K562 (cell line): ENCODE results near the gene MYO6. TPM values are rescaled to one million over a fixed set of nuclear protein-coding genes. Genes with fewer than 3 reads are reported as not detected.

ENCODE experiments used
- ATAC-seq: fragments of 200-7000 bp; cut with Tn5 transposase; 3 replicates; pipeline ENCODE4 v1.9.1; 2020; ENCODE audit warnings: moderate library complexity
- BruUV-seq: library from RNA; stranded (reverse); fragments of 400-500 nt; replicated peaks from 2 replicates; lab custom pipeline; 2021; lab: Mats Ljungman, UMichigan
- CTCF ChIA-PET: fragments of 300-600 bp; formaldehyde crosslinking; extraction: SDS; loops from one replicate; lab custom pipeline; 2021; ENCODE audit warnings: low intra/inter-chr PET ratio; lab: Yijun Ruan, JAX
- POLR2A ChIA-PET: fragments of 300-600, 350-650 bp; sonication (Branson Sonifier 250); formaldehyde crosslinking; extraction: SDS; loops from one replicate; lab custom pipeline; 2021; ENCODE audit warnings: antibody characterized with exemption, inconsistent platforms; lab: Yijun Ruan, JAX
- DNase-seq, 4 experiments: peaks; one replicate each; pipeline versions ENCODE4 v3.0.0 to v3.0.0-alpha.2; 2011 to 2018; ENCODE audit warnings: low spot score in 3 of 4, mixed read lengths in 3 of 4; ENCODE audit errors: extremely low read depth in 1 of 4
- FAIRE-seq: peaks from 2 replicates; lab custom pipeline; 2011; peaks lifted over from hg19 to GRCh38; lab: Jason Lieb, UNC
- H2AFZ ChIP-seq: 2 replicates; pipeline ENCODE4 v1.6.0; 2011; ENCODE audit warnings: low read depth, low read length, control low read depth, inconsistent platforms
- H3K27ac ChIP-seq: fragments of 200-600 bp; 3 replicates; pipeline ENCODE4 v1.8.0; 2011; ENCODE audit warnings: low read depth, mild to moderate bottlenecking, control low read depth, inconsistent platforms, low read length, moderate library complexity, mixed read lengths; ENCODE audit errors: extremely low read depth
- H3K27me3 ChIP-seq, 2 experiments: fragments of 300-600 bp in 1 of 2; 2 replicates in 1 of 2; 3 replicates in 1 of 2; pipeline versions ENCODE4 v1.6.0 to v1.8.0; 2011; ENCODE audit warnings: inconsistent platforms in 2 of 2, low read length in 2 of 2, mild to moderate bottlenecking in 1 of 2, mixed read lengths in 1 of 2, moderate library complexity in 1 of 2; ENCODE audit not compliant: control insufficient read depth in 2 of 2, insufficient read depth in 2 of 2
- H3K36me3 ChIP-seq: fragments of 300-600 bp; 3 replicates; pipeline ENCODE4 v1.8.0; 2011; ENCODE audit warnings: mild to moderate bottlenecking, low read length, inconsistent platforms; ENCODE audit not compliant: control insufficient read depth, insufficient read depth
- H3K4me1 ChIP-seq, 2 experiments: fragments of 200-600 bp in 1 of 2; replicated peaks in 1 of 2; 2 replicates in 1 of 2; 3 replicates in 1 of 2; pipeline versions ENCODE4 v1.5.1 to v1.8.0; 2011; ENCODE audit warnings: inconsistent platforms in 2 of 2, low read length in 2 of 2, mild to moderate bottlenecking in 1 of 2, mixed read lengths in 1 of 2, moderate library complexity in 1 of 2; ENCODE audit not compliant: control insufficient read depth in 2 of 2, insufficient read depth in 2 of 2
- H3K4me2 ChIP-seq: 2 replicates; pipeline ENCODE4 v1.6.1; 2011; ENCODE audit warnings: low read length, control low read depth, inconsistent platforms, mixed read lengths; ENCODE audit not compliant: insufficient read depth
- H3K4me3 ChIP-seq: fragments of 200-600 bp; sonication (generic), shearing (Covaris generic); 2 replicates; pipeline ENCODE4 v1.5.1; 2016; ENCODE audit warnings: control low read depth, inconsistent platforms
- H3K79me2 ChIP-seq: fragments of 200-600 bp; 3 replicates; pipeline ENCODE4 v1.8.0; 2011; ENCODE audit warnings: low read length, inconsistent platforms; ENCODE audit not compliant: control insufficient read depth, insufficient read depth
- H3K9ac ChIP-seq, 2 experiments: 2 replicates each; pipeline versions ENCODE4 v1.6.0 to v1.6.1; 2011; ENCODE audit warnings: low read depth in 2 of 2, low read length in 2 of 2, control low read depth in 1 of 2, inconsistent platforms in 1 of 2, mild to moderate bottlenecking in 1 of 2, mixed read lengths in 1 of 2; ENCODE audit not compliant: insufficient read depth in 1 of 2
- H3K9me1 ChIP-seq: one replicate; pipeline ENCODE4 v1.6.0; 2011; ENCODE audit warnings: inconsistent platforms, mild to moderate bottlenecking, low read length, moderate library complexity; ENCODE audit not compliant: control insufficient read depth, insufficient read depth
- H3K9me3 ChIP-seq: replicated peaks from 2 replicates; pipeline ENCODE4 v1.5.1; 2011; ENCODE audit warnings: low read depth, low read length, inconsistent platforms; ENCODE audit not compliant: control insufficient read depth, insufficient read depth
- H4K20me1 ChIP-seq: replicated peaks from 2 replicates; pipeline ENCODE4 v1.6.1; 2011; ENCODE audit warnings: low read length, inconsistent platforms, mixed read lengths; ENCODE audit not compliant: control insufficient read depth, insufficient read depth
- ATF2 ChIP-seq: sonication (generic); formaldehyde crosslinking; IDR thresholded peaks from 2 replicates; pipeline ENCODE4 v1.8.1; 2022; ENCODE audit warnings: missing genetic modification reagents
- FOXJ2 ChIP-seq: fragments of 200-800 bp; sonication (Bioruptor generic); IDR thresholded peaks from 2 replicates; pipeline ENCODE4 v1.6.1; 2016; ENCODE audit warnings: missing genetic modification characterization, missing compliant biosample characterization
- MTA2 ChIP-seq: fragments of 450-650 bp; IDR thresholded peaks from 2 replicates; pipeline ENCODE4 v1.6.1; 2016; ENCODE audit warnings: low read depth
- PBX2 ChIP-seq, 2 experiments: IDR thresholded peaks in 1 of 2; conservative IDR thresholded peaks in 1 of 2; 2 replicates each; pipeline ENCODE4 v1.6.1; 2016; ENCODE audit warnings: low read depth in 2 of 2, mild to moderate bottlenecking in 1 of 2, missing compliant biosample characterization in 1 of 2, missing genetic modification characterization in 1 of 2, moderate library complexity in 1 of 2
- RBM17 ChIP-seq: fragments of 200-400 bp; formaldehyde crosslinking; IDR thresholded peaks from 2 replicates; pipeline ENCODE4 v1.6.1; 2017; ENCODE audit warnings: low read depth, mild to moderate bottlenecking, low read length, borderline replicate concordance
- SIRT6 ChIP-seq: IDR thresholded peaks from one replicate; pipeline ENCODE4 v1.6.1; 2012; ENCODE audit warnings: low read depth, mild to moderate bottlenecking, control low read depth, inconsistent platforms, low read length, moderate library complexity
- SMARCA4 ChIP-seq: fragments of 450-650 bp; IDR thresholded peaks from 2 replicates; pipeline ENCODE4 v1.6.1; 2016
- TSC22D4 ChIP-seq: fragments of 450-650 bp; IDR thresholded peaks from 2 replicates; pipeline ENCODE4 v1.6.1; 2016; ENCODE audit warnings: missing genetic modification characterization, missing biosample characterization, control low read depth
- WGBS: fragments of 100-300 bp; shearing (Covaris generic); methylation state at CpG from one replicate; pipeline ENCODE4 v1.1.6; 2016; ENCODE audit warnings: low coverage, mixed read lengths; ENCODE audit not compliant: insufficient coverage; ENCODE audit errors: missing lambda C conversion rate; 5-methylcytosine and 5-hydroxymethylcytosine counted together
- in situ Hi-C: fragments of 300-500 bp; cut with MboI; formaldehyde crosslinking; loops from 4 replicates; pipeline ENCODE4 v1.15.0; 2018; ENCODE audit warnings: inconsistent platforms, mixed read lengths
- intact Hi-C: fragments of 100-400 bp; cut with micrococcal nuclease; formaldehyde crosslinking; loops from 2 replicates; pipeline ENCODE4 v1.14.2; 2022
- polyA plus RNA-seq, 8 experiments: library from polyadenylated mRNA; depleted of rRNA in 4 of 8; stranded (reverse) in 5 of 8; unstranded in 3 of 8; fragments of >200 nt; fragmentation: Nextera tagmentation in 2 of 8; fragmentation: Illumina TruSeq in 1 of 8; extraction: Ambion mirVana in 2 of 8; extraction: Trizol in 1 of 8; gene quantifications; 2 replicates each; pipeline versions ENCODE4 v1.2.1 to v1.2.3, GENCODE V29; 2011 to 2014; ENCODE audit warnings: inconsistent platforms in 1 of 8, missing spikeins in 1 of 8
- total RNA-seq, 7 experiments: library from RNA; depleted of rRNA in 6 of 7; stranded (reverse); fragments of >200 nt in 6 of 7; fragmentation: Illumina TruSeq in 2 of 7; extraction: Trizol in 2 of 7; gene quantifications; 2 replicates each; pipeline versions ENCODE4 v1.2.1 to v1.2.3, GENCODE V29; 2011 to 2021; ENCODE audit warnings: low replicate concordance in 1 of 7

The MYO6 gene
- total and polyA plus RNA-seq, 9 of the 15 experiments (the other 6 are each of a cell fraction or from before 2014, with no cell fraction given) = 1.3 to 5.5 (median 2.7) TPM

DNA sequence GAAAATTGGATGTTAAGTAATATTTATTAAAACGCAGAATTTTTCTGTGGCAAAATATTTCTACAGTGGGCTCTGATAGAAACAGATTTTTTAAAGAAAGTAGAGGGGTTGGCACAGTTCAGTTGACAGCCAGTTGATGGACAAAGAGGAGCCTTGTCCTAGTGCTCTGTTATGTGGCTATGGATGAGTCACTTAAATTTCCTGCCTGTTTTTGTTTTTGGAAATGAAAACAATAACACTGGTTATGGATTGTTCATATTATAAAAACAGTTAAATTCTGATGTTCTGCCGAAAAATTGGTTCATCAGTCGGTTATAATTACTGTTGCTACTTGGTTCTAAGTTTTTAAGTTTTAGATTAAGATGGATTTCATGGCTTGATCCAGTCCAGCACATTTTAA is 42.8 kb downstream of the MYO6 start:
- no peak overlapping the region for H3K9ac ChIP-seq
- in situ Hi-C loops (no loop called here), intact Hi-C loops (no loop called here)
- no peak overlapping the region for H3K4me3 ChIP-seq
- FAIRE-seq (no peak), ATAC-seq (no peak), DNase-seq (no peak)
- ChIA-PET CTCF (no interaction called here), POLR2A (no interaction called here)
- no peak overlapping the region for H3K27ac ChIP-seq
- no peaks in the 10 kb centered on the region for H3K9me3 ChIP-seq
- H3K4me2 ChIP-seq = no peak overlapping the region
- H3K36me3 ChIP-seq = no peaks in the 10 kb centered on the region
- WGBS = 5% methylated on average over 3 of the region's 3 CpGs
- no peak overlapping the region for H2AFZ ChIP-seq
- TF ChIP-seq TSC22D4 (tag) (no peak), PBX2 (CRISPR knock-in tag; IDR thresholded peaks at IDR 0.05; ENCODE audit: low read depth) (no peak), PBX2 (tag; conservative IDR thresholded peaks at IDR 0.05; ENCODE audit: low read depth) (no peak), FOXJ2 (tag) (no peak), ATF2 (CRISPR knock-in tag) (no peak), MTA2 (no peak), SIRT6 (no peak), SMARCA4 (no peak), RBM17 (no peak)
- no peaks in the 10 kb centered on the region for H4K20me1 ChIP-seq
- H3K4me1 ChIP-seq = no peaks in the 10 kb centered on the region
- no TSS peak for BruUV-seq
- H3K9me1 ChIP-seq = no peaks in the 10 kb centered on the region
- no peaks in the 10 kb centered on the region; a peak in 1 of 5 replicates for H3K27me3 ChIP-seq
- no peaks in the 10 kb centered on the region for H3K79me2 ChIP-seq
